Activated CD4-positive, alpha-beta T cell treated with anti-CD3 and anti-CD28 coated beads, Interleukin-10, Interleukin-2, amounts not matched to agents 100 ng/mL and 50 ng/mL, durations not matched to agents 16 hours and 8 hours (primary cell): ENCODE data around the gene BRI3BP.
"Not testable (repeated sequence)": the region's sequence is repeated elsewhere in the genome, so short reads cannot be mapped to it uniquely, and the experiment has no call there.

Experiments used
- DNase-seq: peaks from one replicate; pipeline ENCODE4 v3.0.0-alpha.2; 2020

The BRI3BP gene

GRCh38 chr12:124975276-124975675, 18.2 kb upstream of the BRI3BP start:
- DNase-seq, result no peak

- no peak for DNase-seq
Measured at GRCh38 chr12:124976999-124977398, 16.4 kb upstream of the BRI3BP start.

DNA sequence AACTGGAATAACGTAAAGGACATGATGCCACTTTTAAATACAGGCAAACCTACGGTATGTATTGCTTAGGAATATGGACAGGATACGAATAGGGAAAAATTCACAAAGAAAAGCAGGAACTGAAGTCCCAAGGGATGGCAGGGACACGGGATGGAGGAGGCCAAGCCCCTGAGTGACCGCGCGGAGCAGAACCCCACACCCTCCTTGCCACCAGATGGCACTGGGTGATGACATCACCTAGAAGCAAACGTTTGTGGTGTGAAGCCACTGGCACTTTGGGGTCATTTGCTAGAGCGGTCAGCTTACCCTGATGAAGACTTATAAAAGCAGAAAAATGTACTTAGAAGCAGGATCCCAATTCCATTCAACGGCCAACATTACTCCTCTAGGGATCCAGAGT, 13.9 kb upstream of the BRI3BP start:
- DNase-seq, result no peak

DNA sequence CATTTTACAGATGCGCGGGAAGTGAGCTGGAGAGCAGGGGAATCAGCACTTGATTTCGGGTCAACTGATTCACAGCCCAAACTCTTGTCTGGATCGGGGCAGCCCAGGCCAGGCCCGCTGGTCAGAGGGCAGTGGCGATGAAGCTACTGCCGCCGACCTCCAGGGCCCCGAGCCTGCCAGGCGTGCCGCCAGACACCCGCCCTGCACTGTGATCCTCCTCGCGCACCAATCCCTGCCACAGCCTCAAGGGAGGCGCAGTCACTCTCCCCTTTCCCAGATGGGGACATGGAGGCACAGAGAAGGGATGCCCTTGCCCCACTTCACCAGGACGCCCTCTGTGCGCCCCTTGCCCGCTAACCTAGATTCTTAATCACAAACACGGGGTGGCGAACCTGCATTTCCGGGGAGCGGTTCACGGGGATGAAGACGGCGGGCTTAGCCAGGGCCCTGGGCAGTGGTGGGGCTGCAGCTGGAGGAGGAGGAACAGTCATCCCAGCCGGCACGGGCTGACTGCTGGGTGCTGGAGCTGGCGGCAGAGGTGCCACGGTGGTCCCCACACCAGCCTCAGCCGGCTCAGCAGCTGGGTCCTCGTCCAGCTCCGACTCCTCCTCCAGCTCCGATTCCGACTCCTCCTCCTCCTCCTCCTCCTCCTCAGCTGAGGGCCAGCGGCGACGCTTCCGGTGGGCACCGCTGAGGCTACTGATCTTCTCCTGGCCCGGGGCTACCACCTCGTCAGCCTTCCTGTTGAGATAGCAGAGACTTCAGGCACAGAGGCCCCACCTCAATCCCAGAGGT, 13.2 kb upstream of the BRI3BP start:
- DNase-seq, result no peak

DNA sequence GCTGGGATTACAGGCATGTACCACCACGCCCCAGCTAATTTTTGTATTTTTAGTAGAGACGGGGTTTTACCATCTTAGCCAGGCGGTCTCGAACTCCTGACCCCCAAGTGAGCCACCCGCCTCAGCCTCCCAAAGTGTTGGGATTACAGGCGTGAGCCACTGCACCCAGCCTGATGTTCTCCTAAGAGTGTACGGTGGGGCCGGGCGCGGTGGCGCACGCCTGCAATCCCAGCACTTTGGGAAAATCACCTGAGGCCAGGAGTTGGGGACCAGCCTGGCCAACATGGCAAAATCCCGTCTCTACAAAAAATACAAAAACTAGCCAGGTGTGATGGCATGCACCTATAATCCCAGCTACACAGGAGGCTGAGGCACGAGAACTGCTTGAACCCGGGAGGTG, 6.6 kb upstream of the BRI3BP start:
- DNase-seq, result not testable (repeated sequence)

- DNase-seq, result peak; percentile 94
Measured at GRCh38 chr12:124992874-124993625, 395 bp upstream of the BRI3BP start.

- DNase-seq, result peak; percentile 36
Measured at GRCh38 chr12:124994437-124994975, 1.1 kb downstream of the BRI3BP start.

DNA sequence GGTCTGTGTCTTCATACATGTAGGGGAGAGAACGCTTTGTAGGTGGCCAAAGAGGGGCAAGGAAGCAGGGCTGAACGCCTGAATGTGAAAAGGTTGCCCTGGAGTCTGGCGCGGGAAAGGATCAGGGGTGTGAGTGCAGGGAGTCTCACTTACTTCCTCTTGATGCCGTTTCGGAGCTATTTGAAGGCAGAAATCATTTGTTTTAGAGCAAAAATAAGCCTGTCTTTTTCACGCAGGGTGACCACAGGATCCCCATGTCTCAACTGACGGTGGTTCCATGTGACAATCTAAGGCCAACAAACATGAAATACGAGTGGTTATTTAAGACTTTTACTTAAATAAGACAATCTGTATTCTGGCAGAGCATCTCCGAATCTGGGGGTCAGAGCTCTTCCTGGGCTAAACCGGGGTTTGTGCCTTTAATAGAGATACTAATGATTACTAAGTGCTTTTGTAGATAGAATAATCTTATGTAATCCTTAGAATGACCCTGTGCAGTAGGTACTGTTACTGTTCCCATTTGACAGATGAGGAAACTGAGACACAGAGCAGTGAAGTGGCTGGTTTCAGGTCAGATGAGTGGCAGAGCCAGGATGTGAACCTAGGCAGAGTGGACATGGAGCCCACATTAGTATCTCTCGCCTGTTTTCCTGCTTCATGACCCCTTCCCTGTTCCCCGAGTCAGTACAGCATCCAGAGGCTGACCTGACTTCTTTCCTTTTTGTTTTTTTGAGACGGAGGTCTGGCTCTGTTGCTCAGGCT, 1.9 kb downstream of the BRI3BP start:
- no peak for DNase-seq

- no peak for DNase-seq
Measured at GRCh38 chr12:124998705-124999104, 5.3 kb downstream of the BRI3BP start.

- no peak for DNase-seq
Measured at GRCh38 chr12:125001636-125002035, 8.2 kb downstream of the BRI3BP start.

- no peak for DNase-seq
Measured at GRCh38 chr12:125003021-125003420, 9.6 kb downstream of the BRI3BP start.

DNA sequence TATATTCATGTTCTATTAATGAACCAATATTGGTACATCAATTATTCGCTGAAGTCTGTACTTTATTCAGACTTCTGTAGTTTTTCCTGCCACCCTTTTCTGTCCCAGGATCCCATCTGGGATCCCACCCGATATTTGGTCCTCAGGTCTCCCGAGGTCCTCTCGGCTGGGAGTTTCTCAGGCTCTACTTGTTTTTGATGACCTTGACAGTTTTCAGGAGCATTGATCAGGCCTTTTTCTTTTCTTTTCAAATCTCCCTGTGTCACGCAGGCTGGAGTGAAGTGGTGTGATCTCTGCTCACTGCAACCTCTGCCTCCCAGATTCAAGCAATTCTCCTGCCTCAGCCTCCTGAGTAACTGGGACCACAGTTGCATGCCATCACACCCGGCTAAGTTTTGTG, 11.2 kb downstream of the BRI3BP start:
- no peak for DNase-seq

- DNase-seq, result no peak
Measured at GRCh38 chr12:125005652-125006051, 12.2 kb downstream of the BRI3BP start.

DNA sequence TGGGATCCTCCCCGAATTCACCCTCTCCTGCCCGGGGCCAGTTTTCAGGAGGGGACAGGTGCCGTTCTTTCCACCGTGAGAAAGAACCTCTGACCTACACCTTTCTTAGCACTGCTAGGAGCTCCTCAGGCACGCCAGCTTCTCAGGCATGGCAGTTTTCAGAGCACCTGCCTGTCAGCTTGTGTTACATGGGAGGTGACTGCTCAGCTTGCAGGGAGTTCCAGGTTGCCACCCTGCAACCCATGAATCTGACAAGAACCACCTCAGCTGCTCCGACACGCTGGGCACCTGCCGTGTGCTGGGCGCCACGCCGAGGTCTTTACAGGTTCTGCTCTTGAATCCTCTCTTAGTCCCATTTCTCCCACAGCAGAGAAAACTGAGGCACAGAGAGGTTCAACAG, 12.9 kb downstream of the BRI3BP start:
- no peak for DNase-seq

GRCh38 chr12:125013816-125014442, 20.5 kb downstream of the BRI3BP start:
- no peak for DNase-seq

DNA sequence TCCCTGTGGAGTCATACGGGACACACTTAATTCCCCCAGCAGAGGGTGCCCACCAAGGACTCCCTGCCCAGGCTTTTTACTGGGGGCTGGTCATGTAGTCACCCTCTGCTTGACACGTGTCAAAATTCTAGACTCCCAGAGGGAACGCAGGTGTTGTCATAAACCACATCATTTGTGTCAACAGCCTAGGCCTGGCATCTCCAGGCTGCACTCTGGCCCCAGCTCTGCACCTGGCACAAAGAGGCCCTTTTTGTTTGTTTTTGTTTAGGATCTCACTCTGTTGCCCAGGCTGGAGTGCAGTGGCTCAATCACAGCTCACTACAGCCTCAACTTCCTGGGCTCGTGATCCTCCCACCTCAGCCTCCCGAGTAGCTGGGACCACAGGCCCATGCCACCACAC, 21.1 kb downstream of the BRI3BP start:
- no peak for DNase-seq

DNA sequence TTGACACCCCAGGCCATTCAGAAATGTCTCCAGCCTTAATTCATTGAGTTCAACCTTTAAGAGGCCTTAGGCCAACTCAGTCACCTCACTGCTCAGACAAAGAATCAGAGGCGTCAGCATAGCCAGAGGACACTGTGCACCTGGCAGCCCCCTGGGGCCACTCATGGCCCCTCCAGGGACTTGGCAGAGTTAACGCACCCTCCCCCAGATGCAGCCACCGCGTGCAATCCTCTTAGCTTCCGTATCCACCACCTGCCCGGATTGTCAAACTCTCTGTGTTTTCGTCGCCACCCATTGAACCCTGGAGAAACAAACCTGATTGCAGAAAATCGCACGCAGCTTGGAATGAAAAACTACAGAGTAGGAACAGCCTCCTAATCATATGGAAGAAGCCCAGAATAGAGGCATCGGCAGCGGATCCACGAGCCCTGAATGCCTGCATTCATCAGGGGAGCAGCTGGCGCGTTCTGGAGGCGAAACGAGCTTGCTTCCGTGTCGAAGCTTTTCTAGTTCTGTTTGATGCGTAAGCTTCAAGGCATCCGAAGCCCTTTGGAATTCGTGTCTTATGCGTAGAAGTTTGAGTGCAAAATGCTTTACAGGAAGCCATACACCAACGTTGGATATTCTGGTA, 22.4 kb downstream of the BRI3BP start:
- DNase-seq, result no peak

DNA sequence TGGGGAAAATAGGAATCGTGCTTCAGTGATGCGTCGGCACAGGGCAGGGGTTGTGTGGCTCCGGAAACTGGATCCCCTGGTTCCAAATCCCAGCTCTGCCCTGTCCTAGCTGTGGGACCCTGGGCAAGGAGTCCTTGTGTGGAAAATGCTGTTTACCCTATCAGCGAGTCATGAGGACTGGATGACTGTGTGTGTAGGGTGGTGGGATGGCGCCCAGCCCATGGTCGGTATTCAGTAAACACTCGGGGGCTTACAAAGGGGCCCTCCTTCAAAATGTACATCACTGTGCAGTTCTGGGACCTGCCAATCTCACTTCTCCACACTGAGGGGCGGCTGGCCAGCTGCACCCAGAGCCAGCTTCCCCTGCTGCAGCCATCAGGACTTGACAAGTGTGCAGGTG, 24.4 kb downstream of the BRI3BP start:
- DNase-seq, result no peak

DNA sequence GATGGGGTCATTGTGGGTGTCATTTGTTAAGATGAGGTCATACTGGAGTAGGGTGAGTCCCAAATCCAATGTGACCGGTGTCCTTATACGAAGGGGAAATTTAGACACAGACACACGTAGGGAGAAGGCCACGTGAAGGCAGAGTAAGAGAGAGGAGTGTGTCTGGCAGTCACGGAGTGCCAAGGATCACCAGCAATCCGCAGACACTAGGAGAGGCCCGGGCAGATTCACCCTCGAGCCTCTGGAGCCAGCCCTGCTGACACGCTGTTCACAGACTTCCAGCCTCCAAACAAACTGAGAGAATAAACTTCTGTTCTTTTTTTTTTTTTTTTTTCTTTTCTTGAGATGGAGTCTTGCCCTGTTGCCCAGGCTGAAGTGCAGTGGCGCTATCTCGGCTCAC, 24.9 kb downstream of the BRI3BP start:
- no peak for DNase-seq

- no peak for DNase-seq
Measured at GRCh38 chr12:125021096-125021495, 27.7 kb downstream of the BRI3BP start.

DNA sequence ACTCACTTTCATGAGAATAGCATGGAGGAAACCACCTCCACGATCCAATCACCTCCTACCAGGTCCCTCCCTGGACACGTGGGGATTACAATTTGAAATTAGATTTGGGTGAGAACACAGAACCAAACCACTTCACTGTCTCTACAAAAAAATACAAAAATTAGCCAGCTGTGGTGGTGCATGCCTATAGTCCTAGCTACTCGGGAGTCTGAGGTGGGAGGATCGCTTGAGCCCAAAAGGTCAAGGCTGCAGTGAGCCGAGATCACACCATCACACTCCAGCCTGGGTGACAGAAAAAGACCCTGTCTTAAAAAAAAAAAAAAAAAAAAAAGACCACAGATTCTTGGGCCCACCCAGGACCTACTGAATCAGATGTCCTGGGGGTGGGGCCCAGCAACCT, 28.3 kb downstream of the BRI3BP start:
- DNase-seq, result no peak

DNA sequence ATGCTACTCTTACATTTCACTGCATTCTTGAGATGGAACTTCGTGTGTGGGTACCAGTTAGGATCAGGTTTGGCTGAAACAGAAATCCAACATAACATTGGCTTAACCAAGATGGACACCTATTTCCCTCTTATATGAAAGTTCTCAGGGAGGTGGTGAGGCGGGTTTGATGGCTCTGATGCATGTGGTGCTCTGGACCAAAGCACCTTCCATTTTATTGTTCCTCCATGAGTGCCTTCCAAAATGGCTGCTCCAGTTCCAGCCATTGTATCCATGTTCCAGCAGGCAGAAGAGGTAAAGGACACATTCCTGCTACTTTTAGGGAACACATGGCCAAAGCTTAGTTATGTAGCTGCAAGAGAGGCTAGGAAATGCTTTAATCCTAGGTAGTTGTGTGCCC, 29.6 kb downstream of the BRI3BP start:
- DNase-seq, result no peak
